HG02678 (cell line): ENCODE results near the gene CAB39.

Experiments
- ATAC-seq: cut with Tn5 transposase; IDR thresholded peaks from one replicate; pipeline ENCODE4 v1.9.1; 2021; ENCODE audit warnings: mild to moderate bottlenecking, moderate library complexity; ENCODE audit not compliant: unreplicated experiment

CAB39 gene

GRCh38 chr2:230748087-230748486 lies 35.4 kb downstream of the CAB39 start:
- no peak for ATAC-seq

GRCh38 chr2:230749111-230749510 lies 36.5 kb downstream of the CAB39 start:
- no peak for ATAC-seq

- no peak for ATAC-seq
Observed at GRCh38 chr2:230751062-230751461, 38.4 kb downstream of the CAB39 start.

- ATAC-seq: no peak
Observed at GRCh38 chr2:230754200-230754599, 41.6 kb downstream of the CAB39 start.

GRCh38 chr2:230757476-230757875 lies 44.8 kb downstream of the CAB39 start:
- ATAC-seq: no peak

- no peak for ATAC-seq
Observed at GRCh38 chr2:230758566-230759480, 46.2 kb downstream of the CAB39 start.

- no peak for ATAC-seq
Observed at GRCh38 chr2:230759481-230760167, 47.0 kb downstream of the CAB39 start.

- no peak for ATAC-seq
Observed at GRCh38 chr2:230761704-230762103, 49.1 kb downstream of the CAB39 start.

- ATAC-seq: peak; percentile 65
Observed at GRCh38 chr2:230762317-230762896, 49.8 kb downstream of the CAB39 start.

GRCh38 chr2:230764346-230764745 lies 51.7 kb downstream of the CAB39 start:
- ATAC-seq: no peak

- ATAC-seq: no peak
Observed at GRCh38 chr2:230765611-230766300, 53.1 kb downstream of the CAB39 start.

- ATAC-seq: no peak
Observed at GRCh38 chr2:230767862-230768388, 55.3 kb downstream of the CAB39 start.

GRCh38 chr2:230770804-230771203 lies 58.2 kb downstream of the CAB39 start:
- ATAC-seq: no peak

- ATAC-seq: no peak
Observed at GRCh38 chr2:230772156-230772555, 59.5 kb downstream of the CAB39 start.

GRCh38 chr2:230773039-230773773 lies 60.6 kb downstream of the CAB39 start:
- ATAC-seq: no peak

- ATAC-seq: no peak
Observed at GRCh38 chr2:230774348-230774951, 61.8 kb downstream of the CAB39 start.

- ATAC-seq: no peak
Observed at GRCh38 chr2:230775737-230776136, 63.1 kb downstream of the CAB39 start.

- ATAC-seq: no peak
Observed at GRCh38 chr2:230777721-230778120, 65.1 kb downstream of the CAB39 start.

- peak; percentile 65 for ATAC-seq
Observed at GRCh38 chr2:230778350-230779063, 65.9 kb downstream of the CAB39 start.
